Measurements from ENCODE around the gene DOK6. TPM values are rescaled to one million over a fixed set of nuclear protein-coding genes. Genes with fewer than 3 reads are reported as not detected.

The DOK6 gene
- total RNA-seq, 3 donors from 2014 or later, result 1.0 to 1.4 (median 1.3) TPM

GRCh38 chr18:69494841-69495240 is 94.2 kb downstream of the DOK6 start:
- Histone ChIP-seq H3K4me3 (no peak overlapping the region), H3K9me3 (no peaks in the 10 kb centered on the region), H3K4me1 (no peaks in the 10 kb centered on the region), H3K36me3 (no peaks in the 10 kb centered on the region), H3K27me3 (no peaks in the 10 kb centered on the region), H3K27ac (no peak overlapping the region)
- intact Hi-C loops (cut with DNase I; ENCODE audit: low total_unique reads), result loop anchor here (5.0 kb wide), 1 partner anchor 383 kb away; no protein-coding TSS in a partner anchor
- DNase-seq (ENCODE audit: low spot score in 2 of 2), result no peak
- TF ChIP-seq POLR2A (IDR thresholded peaks at IDR 0.05) (no peak), POLR2AphosphoS5 (IDR thresholded peaks at IDR 0.05) (no peak), CTCF (IDR thresholded peaks at IDR 0.05) (no peak)

- no peaks in the 10 kb centered on the region for H3K27me3 ChIP-seq
- no peaks in the 10 kb centered on the region for H3K36me3 ChIP-seq
- no peak for DNase-seq (ENCODE audit: low spot score in 2 of 2)
- no peaks in the 10 kb centered on the region for H3K4me1 ChIP-seq
- no peaks in the 10 kb centered on the region for H3K9me3 ChIP-seq
- no peak for TF ChIP-seq POLR2A (IDR thresholded peaks at IDR 0.05)
- intact Hi-C loops (cut with DNase I; ENCODE audit: low total_unique reads), result no loop called here
- H3K27ac ChIP-seq, result no peak overlapping the region
- H3K4me3 ChIP-seq, result no peak overlapping the region
These were observed 94.7 kb downstream of the DOK6 start for GRCh38 chr18:69495338-69495737.

GRCh38 chr18:69495841-69496533 is 95.3 kb downstream of the DOK6 start:
- Histone ChIP-seq H3K27me3 (no peaks in the 10 kb centered on the region), H3K36me3 (no peaks in the 10 kb centered on the region), H3K27ac (no peak overlapping the region), H3K9me3 (no peaks in the 10 kb centered on the region), H3K4me3 (no peak overlapping the region), H3K4me1 (no peaks in the 10 kb centered on the region)
- DNase-seq (ENCODE audit: low spot score in 2 of 2), result no peak
- TF ChIP-seq POLR2A (IDR thresholded peaks at IDR 0.05) (no peak), CTCF (IDR thresholded peaks at IDR 0.05) (no peak), POLR2AphosphoS5 (IDR thresholded peaks at IDR 0.05) (no peak)
- intact Hi-C loops (cut with DNase I; ENCODE audit: low total_unique reads), result no loop called here

GRCh38 chr18:69518989-69519388 is 118.3 kb downstream of the DOK6 start:
- intact Hi-C loops (cut with DNase I; ENCODE audit: low total_unique reads), result no loop called here
- DNase-seq (ENCODE audit: low spot score in 2 of 2), result no peak
- Histone ChIP-seq H3K9me3 (no peaks in the 10 kb centered on the region), H3K27ac (no peak overlapping the region), H3K4me1 (no peaks in the 10 kb centered on the region), H3K4me3 (no peak overlapping the region), H3K36me3 (no peaks in the 10 kb centered on the region), H3K27me3 (no peaks in the 10 kb centered on the region)
- TF ChIP-seq CTCF (IDR thresholded peaks at IDR 0.05) (no peak), POLR2A (IDR thresholded peaks at IDR 0.05) (no peak), POLR2AphosphoS5 (IDR thresholded peaks at IDR 0.05) (no peak)

GRCh38 chr18:69523582-69523981 is 122.9 kb downstream of the DOK6 start:
- intact Hi-C loops (cut with DNase I; ENCODE audit: low total_unique reads), result no loop called here
- no peak overlapping the region for H3K4me3 ChIP-seq
- TF ChIP-seq CTCF (IDR thresholded peaks at IDR 0.05), result no peak
- no peak for DNase-seq (ENCODE audit: low spot score in 2 of 2)
- H3K4me1 ChIP-seq, result no peaks in the 10 kb centered on the region
- no peaks in the 10 kb centered on the region for H3K36me3 ChIP-seq
- H3K9me3 ChIP-seq, result no peaks in the 10 kb centered on the region
- H3K27ac ChIP-seq, result no peak overlapping the region
- no peaks in the 10 kb centered on the region for H3K27me3 ChIP-seq
